HepG2 (cell line): ENCODE results near the gene SETD3. TPM values are rescaled to one million over a fixed set of nuclear protein-coding genes. Genes with fewer than 3 reads are reported as not detected.

Experiments
- BHLHE40 ChIP-seq: IDR thresholded peaks from 2 replicates; pipeline ENCODE4 v1.6.1; 2011; ENCODE audit warnings: low read length, improper control_type of control experiment
- HNRNPH1 ChIP-seq: fragments of 200-400 bp; formaldehyde crosslinking; optimal IDR thresholded peaks from 2 replicates; pipeline ENCODE3; 2017; ENCODE audit warnings: mild to moderate bottlenecking, low read depth, low read length
- KDM5A ChIP-seq: fragments of 200-600 bp; sonication (generic); IDR thresholded peaks from 2 replicates; pipeline ENCODE4 v1.7.0; 2018; ENCODE audit warnings: antibody characterized with exemption, mild to moderate bottlenecking, low read length, borderline replicate concordance
- NFE2L2 ChIP-seq: fragments of 150-350 bp; IDR thresholded peaks from 2 replicates; pipeline ENCODE4 v1.6.1; 2014; ENCODE audit warnings: low read length
- SKI ChIP-seq: fragments of 450-650 bp; IDR thresholded peaks from one replicate; pipeline ENCODE4 v1.6.1; 2018; ENCODE audit warnings: mild to moderate bottlenecking; ENCODE audit not compliant: partially characterized antibody
- SMC3 ChIP-seq: IDR thresholded peaks from 2 replicates; pipeline ENCODE4 v1.6.1; 2011; ENCODE audit warnings: low read length, improper control_type of control experiment
- STAG1 ChIP-seq: sonication (generic); formaldehyde crosslinking; IDR thresholded peaks from 2 replicates; pipeline ENCODE4 v1.4.0; 2020; ENCODE audit warnings: missing genetic modification reagents
- ZBTB20 ChIP-seq: sonication (generic); formaldehyde crosslinking; IDR thresholded peaks from 2 replicates; pipeline ENCODE4 v1.8.1; 2023; ENCODE audit warnings: missing genetic modification reagents, low read depth, mild to moderate bottlenecking, borderline replicate concordance
- ZFY ChIP-seq: sonication (generic); formaldehyde crosslinking; IDR thresholded peaks from 2 replicates; pipeline ENCODE4 v1.4.0; 2020; ENCODE audit warnings: missing genetic modification reagents
- ZNF383 ChIP-seq: sonication (generic); formaldehyde crosslinking; IDR thresholded peaks from 2 replicates; pipeline ENCODE4 v1.4.0; 2020; ENCODE audit warnings: missing genetic modification reagents, mild to moderate bottlenecking, borderline replicate concordance
- ZNF615 ChIP-seq: sonication (generic); formaldehyde crosslinking; IDR thresholded peaks from 2 replicates; pipeline ENCODE4 v1.5.0; 2020; ENCODE audit warnings: mild to moderate bottlenecking, missing genetic modification reagents, borderline replicate concordance
- ZNF768 ChIP-seq: sonication (generic); formaldehyde crosslinking; IDR thresholded peaks from 2 replicates; pipeline ENCODE4 v1.4.0; 2020; ENCODE audit warnings: missing genetic modification reagents
- ZNF883 ChIP-seq: sonication (generic); formaldehyde crosslinking; IDR thresholded peaks from 2 replicates; pipeline ENCODE4 v1.5.1; 2020; ENCODE audit warnings: mild to moderate bottlenecking, missing genetic modification reagents; ENCODE audit errors: not compliant biosample characterization
- polyA plus RNA-seq, 8 experiments: library from polyadenylated mRNA; depleted of rRNA in 3 of 8; stranded (reverse) in 7 of 8; unstranded in 1 of 8; fragments of >200 nt; fragmentation: Illumina TruSeq in 4 of 8; extraction: Trizol in 4 of 8; gene quantifications; 2 replicates each; pipeline versions ENCODE4 v1.2.1 to v1.2.3, GENCODE V29; 2011 to 2016; ENCODE audit warnings: low read depth in 4 of 8, missing spikeins in 1 of 8, mixed read lengths in 1 of 8; ENCODE audit not compliant: insufficient read depth in 1 of 8
- total RNA-seq, 5 experiments: library from RNA; depleted of rRNA; stranded (reverse); fragments of >200 nt; fragmentation: Illumina TruSeq; extraction: Trizol; gene quantifications; 2 replicates each; pipeline ENCODE4 v1.2.3, GENCODE V29; 2016; ENCODE audit warnings: low read depth in 1 of 5
- TF ChIP-seq, protein P1 (sequence below): fragments of 450-650 bp; IDR thresholded peaks from 2 replicates; pipeline ENCODE4 v1.6.1; 2017; ENCODE audit warnings: mild to moderate bottlenecking
- TF ChIP-seq, protein P2 (sequence below): sonication (generic); formaldehyde crosslinking; IDR thresholded peaks from 2 replicates; pipeline ENCODE4 v1.8.1; 2023; ENCODE audit warnings: missing genetic modification reagents, mild to moderate bottlenecking, borderline replicate concordance
- TF ChIP-seq, protein P3 (sequence below): sonication (generic); formaldehyde crosslinking; IDR thresholded peaks from 2 replicates; pipeline ENCODE4 v1.8.1; 2023; ENCODE audit warnings: mild to moderate bottlenecking, inconsistent platforms, moderate library complexity, missing genetic modification reagents, borderline replicate concordance
- TF ChIP-seq, protein P4 (sequence below): sonication (generic); formaldehyde crosslinking; IDR thresholded peaks from 2 replicates; pipeline ENCODE4 v1.5.0; 2020; ENCODE audit warnings: missing genetic modification reagents
- TF ChIP-seq, protein P5 (sequence below): IDR thresholded peaks from 2 replicates; pipeline ENCODE4 v1.6.1; 2012; ENCODE audit warnings: low read depth, low read length, improper control_type of control experiment
- TF ChIP-seq, protein P6 (sequence below): sonication (generic); formaldehyde crosslinking; IDR thresholded peaks from 2 replicates; pipeline ENCODE4 v1.5.0; 2020; ENCODE audit warnings: mild to moderate bottlenecking, missing genetic modification reagents, borderline replicate concordance

The SETD3 gene
- total and polyA plus RNA-seq, 2 of the 13 experiments (the other 11 are each of a cell fraction or from before 2014, with no cell fraction given): 30.3 to 67.1 TPM

DNA sequence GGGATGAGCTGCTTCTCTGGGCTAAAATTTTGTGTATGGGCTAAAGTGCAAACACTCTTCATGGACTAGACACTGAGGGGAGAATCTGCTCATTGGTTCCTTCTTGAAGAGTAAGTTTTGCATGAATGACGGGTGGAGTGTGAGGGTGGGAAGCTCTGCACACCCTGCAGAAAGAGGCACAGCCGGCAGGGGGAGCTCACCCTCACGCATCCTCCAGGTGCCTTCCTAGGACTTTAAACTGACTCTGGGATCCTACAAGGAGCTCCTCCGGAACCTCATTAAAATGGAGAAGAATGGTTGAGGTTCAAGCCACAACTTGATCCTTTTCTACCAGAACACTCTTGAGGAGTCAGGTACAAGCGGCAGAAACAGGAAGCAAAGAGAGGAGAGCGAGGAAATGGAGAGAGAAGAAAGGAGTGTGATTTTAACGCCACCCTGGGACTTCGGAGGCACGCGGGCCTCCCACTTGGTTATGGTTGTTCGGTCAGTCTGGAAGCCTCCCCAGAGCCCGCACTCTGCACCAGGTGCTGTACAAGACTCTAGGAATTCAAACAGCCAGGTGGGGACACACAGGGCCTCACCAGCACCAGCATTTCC, 87.5 kb downstream of the SETD3 start (continued):
- TF ChIP-seq KDM5A (no peak), ZNF615 (CRISPR knock-in tag) (no peak), ZNF768 (CRISPR knock-in tag) (no peak), ZBTB20 (CRISPR knock-in tag) (no peak), STAG1 (peak; percentile 45), HNRNPH1 (no peak), SMC3 (peak; percentile 27; the same call in 1 of the 2 replicates), ZFY (CRISPR knock-in tag) (no peak), SKI (no peak), ZNF883 (CRISPR knock-in tag) (no peak), ZNF383 (CRISPR knock-in tag) (no peak), BHLHE40 (no peak), NFE2L2 (no peak)
- TF ChIP-seq, protein P1, sequence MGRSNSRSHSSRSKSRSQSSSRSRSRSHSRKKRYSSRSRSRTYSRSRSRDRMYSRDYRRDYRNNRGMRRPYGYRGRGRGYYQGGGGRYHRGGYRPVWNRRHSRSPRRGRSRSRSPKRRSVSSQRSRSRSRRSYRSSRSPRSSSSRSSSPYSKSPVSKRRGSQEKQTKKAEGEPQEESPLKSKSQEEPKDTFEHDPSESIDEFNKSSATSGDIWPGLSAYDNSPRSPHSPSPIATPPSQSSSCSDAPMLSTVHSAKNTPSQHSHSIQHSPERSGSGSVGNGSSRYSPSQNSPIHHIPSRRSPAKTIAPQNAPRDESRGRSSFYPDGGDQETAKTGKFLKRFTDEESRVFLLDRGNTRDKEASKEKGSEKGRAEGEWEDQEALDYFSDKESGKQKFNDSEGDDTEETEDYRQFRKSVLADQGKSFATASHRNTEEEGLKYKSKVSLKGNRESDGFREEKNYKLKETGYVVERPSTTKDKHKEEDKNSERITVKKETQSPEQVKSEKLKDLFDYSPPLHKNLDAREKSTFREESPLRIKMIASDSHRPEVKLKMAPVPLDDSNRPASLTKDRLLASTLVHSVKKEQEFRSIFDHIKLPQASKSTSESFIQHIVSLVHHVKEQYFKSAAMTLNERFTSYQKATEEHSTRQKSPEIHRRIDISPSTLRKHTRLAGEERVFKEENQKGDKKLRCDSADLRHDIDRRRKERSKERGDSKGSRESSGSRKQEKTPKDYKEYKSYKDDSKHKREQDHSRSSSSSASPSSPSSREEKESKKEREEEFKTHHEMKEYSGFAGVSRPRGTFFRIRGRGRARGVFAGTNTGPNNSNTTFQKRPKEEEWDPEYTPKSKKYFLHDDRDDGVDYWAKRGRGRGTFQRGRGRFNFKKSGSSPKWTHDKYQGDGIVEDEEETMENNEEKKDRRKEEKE: no peak
- TF ChIP-seq, protein P2, sequence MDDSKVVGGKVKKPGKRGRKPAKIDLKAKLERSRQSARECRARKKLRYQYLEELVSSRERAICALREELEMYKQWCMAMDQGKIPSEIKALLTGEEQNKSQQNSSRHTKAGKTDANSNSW: no peak
- TF ChIP-seq, protein P3, sequence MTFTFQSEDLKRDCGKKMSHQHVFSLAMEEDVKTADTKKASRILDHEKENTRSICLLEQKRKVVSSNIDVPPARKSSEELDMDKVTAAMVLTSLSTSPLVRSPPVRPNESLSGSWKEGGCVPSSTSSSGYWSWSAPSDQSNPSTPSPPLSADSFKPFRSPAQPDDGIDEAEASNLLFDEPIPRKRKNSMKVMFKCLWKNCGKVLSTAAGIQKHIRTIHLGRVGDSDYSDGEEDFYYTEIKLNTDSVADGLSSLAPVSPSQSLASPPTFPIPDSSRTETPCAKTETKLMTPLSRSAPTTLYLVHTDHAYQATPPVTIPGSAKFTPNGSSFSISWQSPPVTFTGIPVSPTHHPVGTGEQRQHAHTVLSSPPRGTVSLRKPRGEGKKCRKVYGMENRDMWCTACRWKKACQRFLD (CRISPR knock-in tag): no peak
- TF ChIP-seq, protein P4, sequence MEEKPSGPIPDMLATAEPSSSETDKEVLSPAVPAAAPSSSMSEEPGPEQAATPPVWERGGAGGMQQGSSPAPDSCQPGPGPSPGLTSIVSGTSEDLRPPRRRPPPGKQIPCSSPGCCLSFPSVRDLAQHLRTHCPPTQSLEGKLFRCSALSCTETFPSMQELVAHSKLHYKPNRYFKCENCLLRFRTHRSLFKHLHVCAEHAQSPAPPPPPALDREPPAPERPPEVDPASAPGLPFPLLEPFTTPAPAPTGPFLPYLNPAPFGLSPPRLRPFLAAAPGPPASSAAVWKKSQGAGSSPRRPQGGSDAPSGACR (CRISPR knock-in tag): no peak
- TF ChIP-seq, protein P5, sequence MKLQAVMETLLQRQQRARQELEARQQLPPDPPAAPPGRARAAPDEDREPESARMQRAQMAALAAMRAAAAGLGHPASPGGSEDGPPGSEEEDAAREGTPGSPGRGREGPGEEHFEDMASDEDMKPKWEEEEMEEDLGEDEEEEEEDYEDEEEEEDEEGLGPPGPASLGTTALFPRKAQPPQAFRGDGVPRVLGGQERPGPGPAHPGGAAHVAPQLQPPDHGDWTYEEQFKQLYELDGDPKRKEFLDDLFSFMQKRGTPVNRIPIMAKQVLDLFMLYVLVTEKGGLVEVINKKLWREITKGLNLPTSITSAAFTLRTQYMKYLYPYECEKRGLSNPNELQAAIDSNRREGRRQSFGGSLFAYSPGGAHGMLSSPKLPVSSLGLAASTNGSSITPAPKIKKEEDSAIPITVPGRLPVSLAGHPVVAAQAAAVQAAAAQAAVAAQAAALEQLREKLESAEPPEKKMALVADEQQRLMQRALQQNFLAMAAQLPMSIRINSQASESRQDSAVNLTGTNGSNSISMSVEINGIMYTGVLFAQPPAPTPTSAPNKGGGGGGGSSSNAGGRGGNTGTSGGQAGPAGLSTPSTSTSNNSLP: no peak
- TF ChIP-seq, protein P6, sequence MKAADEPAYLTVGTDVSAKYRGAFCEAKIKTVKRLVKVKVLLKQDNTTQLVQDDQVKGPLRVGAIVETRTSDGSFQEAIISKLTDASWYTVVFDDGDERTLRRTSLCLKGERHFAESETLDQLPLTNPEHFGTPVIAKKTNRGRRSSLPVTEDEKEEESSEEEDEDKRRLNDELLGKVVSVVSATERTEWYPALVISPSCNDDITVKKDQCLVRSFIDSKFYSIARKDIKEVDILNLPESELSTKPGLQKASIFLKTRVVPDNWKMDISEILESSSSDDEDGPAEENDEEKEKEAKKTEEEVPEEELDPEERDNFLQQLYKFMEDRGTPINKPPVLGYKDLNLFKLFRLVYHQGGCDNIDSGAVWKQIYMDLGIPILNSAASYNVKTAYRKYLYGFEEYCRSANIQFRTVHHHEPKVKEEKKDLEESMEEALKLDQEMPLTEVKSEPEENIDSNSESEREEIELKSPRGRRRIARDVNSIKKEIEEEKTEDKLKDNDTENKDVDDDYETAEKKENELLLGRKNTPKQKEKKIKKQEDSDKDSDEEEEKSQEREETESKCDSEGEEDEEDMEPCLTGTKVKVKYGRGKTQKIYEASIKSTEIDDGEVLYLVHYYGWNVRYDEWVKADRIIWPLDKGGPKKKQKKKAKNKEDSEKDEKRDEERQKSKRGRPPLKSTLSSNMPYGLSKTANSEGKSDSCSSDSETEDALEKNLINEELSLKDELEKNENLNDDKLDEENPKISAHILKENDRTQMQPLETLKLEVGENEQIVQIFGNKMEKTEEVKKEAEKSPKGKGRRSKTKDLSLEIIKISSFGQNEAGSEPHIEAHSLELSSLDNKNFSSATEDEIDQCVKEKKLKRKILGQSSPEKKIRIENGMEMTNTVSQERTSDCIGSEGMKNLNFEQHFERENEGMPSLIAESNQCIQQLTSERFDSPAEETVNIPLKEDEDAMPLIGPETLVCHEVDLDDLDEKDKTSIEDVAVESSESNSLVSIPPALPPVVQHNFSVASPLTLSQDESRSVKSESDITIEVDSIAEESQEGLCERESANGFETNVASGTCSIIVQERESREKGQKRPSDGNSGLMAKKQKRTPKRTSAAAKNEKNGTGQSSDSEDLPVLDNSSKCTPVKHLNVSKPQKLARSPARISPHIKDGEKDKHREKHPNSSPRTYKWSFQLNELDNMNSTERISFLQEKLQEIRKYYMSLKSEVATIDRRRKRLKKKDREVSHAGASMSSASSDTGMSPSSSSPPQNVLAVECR (CRISPR knock-in tag): no peak
